Right renal pelvis (tissue), 4 donors: Measurements from ENCODE around the gene SMYD3. TPM values are rescaled to one million over a fixed set of nuclear protein-coding genes. Genes with fewer than 3 reads are reported as not detected.
"Not testable (repeated sequence)": the region's sequence is repeated elsewhere in the genome, so short reads cannot be mapped to it uniquely, and the experiment has no call there.

Source experiments
- DNase-seq, 4 donors: peaks; one replicate each; pipeline ENCODE4 v3.0.0-alpha.2; 2013; ENCODE audit warnings: low read depth in 4 of 4, low spot score in 3 of 4, missing footprints in 1 of 4
- polyA plus RNA-seq, 4 donors: library from polyadenylated mRNA; unstranded; fragments of 120-200 nt; gene quantifications; one replicate each; pipeline ENCODE4 v1.2.1, GENCODE V29; 2013; ENCODE audit not compliant: insufficient read length in 4 of 4

The SMYD3 gene
- polyA plus RNA-seq, 4 donors = 25.1 to 36.1 (median 27.5) TPM

DNA sequence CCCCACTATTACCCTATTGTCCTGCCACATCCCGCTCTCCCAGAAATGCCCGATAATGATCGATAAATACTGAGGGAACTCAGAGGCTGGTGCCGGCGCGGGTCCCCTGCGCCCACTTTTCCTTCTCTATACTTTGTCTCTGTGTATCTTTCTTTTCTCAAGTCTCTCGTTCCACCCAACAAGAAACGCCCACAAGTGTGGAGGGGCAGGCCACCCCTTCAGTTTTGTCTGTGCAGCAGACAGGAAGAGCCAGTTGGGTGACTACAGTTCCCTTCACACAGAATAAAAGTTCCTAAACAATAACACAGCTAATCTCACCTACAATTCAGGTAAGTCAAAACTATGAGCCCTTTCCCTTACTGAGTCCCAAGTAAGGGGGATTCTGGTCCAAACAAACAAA lies 423.7 kb downstream of the SMYD3 start:
- no peak for DNase-seq

DNA sequence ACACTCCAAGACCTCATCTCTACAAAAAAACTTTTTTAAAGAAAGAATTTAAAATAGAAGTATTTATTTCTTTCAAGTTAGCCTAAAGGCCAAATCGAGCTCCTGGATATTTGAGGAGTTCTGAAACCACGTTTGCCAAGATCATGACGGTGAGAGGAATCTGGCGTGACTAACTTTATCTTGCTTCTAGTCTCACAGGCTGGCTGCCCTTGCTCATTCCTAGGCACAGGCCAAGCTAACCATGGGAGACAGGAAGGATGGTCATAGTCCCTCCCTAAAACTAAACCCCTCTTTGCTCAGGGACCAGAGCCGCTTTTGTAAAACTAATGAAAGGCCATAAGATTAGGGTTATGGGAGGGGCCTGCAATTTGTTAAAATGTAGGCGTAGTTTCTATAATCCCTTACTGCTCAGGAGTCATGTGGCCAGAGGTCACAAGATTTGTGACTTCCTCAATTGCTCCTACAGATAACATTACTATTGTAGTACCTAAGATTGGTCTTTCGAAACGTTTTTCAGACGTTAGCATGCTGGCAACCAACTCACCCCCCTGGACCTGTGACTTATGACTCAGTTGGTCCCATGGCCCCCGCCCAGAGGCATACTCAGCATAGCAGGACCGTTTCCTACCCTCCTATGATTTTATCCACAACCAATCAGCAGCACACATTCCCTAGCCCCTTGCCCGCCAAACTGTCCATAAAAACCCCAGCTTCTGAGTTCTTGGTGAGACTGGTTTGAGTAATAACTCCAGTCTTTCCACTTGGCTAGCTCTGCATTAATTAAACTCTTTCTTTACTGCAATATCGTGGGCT lies 425.0 kb downstream of the SMYD3 start:
- DNase-seq = no peak

DNA sequence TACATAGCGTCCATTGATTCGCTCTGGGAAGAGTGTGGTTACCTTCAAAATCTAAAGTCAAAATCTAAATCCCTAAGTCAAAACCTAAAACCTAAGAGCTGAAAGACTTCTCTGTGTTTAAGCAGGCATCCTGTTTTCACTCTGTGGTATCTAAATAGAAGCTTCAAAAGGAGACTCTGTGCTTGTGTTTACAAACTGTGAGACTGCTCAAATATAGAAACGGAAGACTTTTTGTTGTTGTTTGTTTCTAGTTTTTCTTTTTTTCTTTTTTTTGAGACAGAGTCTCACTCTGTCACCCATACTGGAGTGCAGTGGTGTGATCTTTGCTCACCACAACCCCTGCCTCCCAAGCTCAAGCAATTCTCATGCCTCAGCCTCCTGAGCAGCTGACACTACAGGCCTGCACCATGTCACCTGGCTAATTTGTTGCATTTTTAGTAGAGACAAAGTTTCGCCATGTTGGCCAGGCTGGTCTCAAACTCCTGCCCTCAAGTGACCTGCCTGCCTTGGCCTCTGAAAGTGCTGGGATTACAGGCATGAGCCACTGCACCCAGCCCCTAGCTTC lies 425.9 kb downstream of the SMYD3 start:
- DNase-seq = no peak

DNA sequence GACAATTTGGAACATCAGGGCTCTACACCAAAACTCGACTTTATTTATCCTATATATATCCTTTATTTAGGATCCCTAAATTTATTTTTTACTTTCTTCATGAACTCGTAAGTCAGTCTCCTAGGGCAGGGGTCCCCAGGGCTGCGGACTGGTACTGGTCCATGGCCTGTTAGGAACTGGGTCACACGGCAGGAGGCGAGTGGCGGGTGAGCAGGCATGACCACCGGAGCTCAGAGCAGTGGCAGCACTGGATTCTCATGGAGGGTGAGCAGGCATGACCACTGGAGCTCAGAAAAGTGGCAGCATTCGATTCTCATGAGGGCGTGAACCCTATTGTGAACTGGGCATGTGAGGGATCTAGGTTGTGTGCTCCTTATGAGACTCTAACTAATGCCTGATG lies 427.0 kb downstream of the SMYD3 start:
- no peak for DNase-seq

DNA sequence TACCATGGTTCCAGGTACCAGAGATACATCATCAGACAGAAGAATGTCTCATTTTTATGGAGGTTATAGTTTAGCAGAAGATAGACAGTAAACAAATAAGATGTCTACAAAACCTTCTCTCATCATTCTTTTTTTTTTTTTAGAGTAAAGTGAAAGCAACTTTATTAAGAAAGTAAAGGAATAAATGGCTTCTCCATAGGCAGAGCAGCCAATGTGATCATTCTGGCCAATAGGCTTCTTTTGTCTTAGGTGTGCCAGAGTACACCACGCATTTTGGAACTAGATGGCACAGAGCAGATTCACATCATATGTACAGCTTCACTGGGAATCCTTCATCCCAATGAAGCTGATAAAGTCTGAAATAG lies 428.2 kb downstream of the SMYD3 start:
- DNase-seq = no peak

DNA sequence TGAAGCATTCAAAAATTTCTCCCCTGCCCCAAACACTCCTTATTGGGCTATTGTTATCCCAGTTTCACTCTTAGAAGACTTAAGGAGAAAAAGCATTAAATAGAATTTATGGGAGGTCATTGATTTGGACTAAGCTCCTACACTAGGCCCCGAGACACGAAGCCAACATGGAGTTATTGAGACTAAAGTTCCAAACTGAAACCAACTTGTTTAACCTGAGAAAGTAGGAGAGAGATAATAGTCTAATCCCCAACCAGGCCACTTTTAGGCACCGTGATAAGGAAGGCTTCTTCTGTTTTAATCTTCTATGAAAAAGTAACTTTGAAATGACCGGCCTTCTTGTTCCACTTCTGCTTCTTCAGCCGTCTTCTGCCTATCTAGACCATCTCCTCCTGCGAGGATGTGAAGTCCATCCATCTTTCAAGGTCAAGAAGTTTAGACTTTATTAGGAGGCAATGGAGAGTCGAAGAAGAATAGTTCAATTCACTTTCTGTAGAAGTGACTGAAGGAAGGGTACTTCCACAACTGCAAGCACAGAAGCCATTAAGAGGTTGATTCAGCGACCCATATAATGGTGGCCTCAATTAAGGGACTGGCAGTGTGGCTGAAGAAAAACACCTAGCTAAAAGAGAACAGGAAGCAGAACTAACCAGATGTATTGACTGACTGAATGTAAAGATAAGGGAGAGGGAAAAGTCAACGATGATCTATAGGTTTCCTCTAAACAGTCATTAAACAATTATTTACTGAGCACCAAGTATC lies 428.8 kb downstream of the SMYD3 start:
- no peak for DNase-seq

DNA sequence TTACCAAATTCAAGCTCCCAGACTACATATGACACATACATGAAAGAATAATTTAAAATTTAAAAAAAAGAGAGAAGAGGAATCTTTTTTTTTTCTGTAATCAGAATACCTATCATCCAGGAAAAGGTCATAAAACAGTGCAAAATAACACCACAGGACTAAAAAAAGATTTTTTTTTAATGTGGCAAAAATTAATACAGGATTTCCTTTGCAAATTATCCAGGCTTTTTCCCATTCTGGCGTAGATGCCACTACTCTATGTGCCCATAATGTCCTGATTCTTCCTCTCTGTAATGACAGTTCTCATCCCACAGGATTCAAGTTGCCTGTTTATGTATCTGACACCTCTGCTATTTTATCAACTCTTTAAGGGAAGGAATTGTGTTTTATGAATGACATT lies 429.6 kb downstream of the SMYD3 start:
- DNase-seq = no peak

DNA sequence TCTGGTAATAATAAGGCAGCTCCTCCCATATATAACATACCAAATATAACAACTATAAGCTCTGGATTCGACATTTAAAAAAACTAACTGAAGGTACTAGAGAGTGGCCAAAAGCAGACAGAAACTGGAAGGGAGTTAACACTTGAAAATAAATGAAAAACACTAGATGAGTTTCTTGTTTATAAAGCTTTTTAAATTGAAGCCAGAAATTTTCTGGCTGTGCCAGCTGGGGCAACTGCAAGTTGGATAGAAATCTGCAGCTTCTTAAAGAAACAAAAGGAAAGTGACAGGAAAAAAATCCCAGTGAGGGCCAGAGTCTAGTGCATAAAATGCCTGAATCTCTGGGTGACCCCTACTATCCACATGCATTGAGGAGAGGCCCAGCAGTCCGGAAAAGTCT lies 432.7 kb downstream of the SMYD3 start:
- no peak for DNase-seq

DNA sequence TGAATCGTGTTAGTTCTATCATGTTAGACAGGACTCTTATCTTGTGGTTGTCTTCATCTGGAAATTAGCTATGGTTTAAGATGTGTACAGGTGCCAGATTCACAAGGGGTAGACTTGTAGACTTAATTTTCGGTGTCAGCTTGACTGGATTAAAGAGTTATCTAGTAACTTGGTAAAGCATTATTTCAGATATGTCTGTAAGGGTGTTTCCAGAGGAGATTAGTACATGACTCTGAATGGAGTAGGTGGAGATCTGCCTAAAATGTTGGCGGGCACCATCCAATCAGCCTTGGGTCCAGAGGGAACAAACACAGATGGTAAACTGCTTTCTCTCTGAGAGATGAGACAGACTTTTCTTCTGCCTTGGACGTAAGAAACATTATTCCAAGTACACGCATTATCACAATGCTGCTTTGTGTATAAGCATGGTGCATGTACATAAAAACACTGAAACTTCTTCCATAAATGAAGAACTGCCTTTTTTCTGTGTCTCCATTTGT lies 434.6 kb downstream of the SMYD3 start:
- DNase-seq = no peak

DNA sequence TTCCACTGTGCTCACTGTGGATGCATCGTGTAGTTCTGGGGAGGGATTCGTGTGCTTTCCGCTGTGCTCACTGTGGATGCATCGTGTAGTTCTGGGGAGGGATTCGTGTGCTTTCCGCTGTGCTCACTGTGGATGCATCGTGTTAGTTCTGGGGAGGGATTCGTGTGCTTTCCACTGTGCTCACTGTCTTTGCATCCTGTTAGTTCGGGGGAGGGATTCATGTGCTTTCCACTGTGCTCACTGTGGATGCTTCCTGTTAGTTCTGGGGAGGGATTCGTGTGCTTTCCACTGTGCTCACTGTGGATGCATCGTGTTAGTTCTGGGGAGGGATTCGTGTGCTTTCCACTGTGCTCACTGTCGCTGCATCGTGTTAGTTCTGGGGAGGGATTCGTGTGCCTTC lies 435.1 kb downstream of the SMYD3 start:
- not testable (repeated sequence) for DNase-seq

DNA sequence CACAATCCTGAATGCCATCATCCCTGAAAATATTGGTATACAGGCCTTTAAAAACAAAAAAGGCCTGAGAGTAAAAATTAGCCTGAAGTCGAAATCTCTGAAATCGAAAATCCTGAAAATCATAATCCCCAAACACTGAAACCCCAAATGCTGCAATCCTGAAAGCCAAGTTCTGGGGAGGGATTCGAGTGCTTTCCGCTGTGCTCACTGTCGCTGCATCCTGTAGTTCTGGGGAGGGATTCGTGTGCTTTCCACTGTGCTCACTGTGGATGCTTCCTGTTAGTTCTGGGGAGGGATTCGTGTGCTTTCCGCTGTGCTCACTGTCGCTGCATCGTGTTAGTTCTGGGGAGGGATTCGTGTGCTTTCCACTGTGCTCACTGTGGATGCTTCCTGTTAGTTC lies 435.5 kb downstream of the SMYD3 start:
- not testable (repeated sequence) for DNase-seq

DNA sequence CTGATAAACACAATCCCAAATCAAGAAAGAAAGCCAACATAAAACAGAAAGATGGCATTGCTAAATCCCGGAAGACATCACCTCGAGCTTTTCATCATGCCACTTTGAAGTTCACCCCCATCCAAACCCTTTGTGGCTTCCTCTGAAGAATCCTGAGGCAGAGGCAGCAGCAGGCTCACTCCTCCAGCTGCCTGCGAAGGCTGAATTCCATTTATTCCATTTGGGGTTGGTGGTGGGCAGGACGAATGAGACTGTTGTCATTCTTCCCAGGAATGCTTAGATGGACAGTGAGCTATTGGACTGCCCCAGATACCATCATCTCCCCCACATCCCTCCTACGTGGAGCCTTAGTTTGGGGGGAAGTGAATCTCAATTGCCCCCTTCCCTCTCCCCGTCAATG lies 437.5 kb downstream of the SMYD3 start:
- DNase-seq = no peak

DNA sequence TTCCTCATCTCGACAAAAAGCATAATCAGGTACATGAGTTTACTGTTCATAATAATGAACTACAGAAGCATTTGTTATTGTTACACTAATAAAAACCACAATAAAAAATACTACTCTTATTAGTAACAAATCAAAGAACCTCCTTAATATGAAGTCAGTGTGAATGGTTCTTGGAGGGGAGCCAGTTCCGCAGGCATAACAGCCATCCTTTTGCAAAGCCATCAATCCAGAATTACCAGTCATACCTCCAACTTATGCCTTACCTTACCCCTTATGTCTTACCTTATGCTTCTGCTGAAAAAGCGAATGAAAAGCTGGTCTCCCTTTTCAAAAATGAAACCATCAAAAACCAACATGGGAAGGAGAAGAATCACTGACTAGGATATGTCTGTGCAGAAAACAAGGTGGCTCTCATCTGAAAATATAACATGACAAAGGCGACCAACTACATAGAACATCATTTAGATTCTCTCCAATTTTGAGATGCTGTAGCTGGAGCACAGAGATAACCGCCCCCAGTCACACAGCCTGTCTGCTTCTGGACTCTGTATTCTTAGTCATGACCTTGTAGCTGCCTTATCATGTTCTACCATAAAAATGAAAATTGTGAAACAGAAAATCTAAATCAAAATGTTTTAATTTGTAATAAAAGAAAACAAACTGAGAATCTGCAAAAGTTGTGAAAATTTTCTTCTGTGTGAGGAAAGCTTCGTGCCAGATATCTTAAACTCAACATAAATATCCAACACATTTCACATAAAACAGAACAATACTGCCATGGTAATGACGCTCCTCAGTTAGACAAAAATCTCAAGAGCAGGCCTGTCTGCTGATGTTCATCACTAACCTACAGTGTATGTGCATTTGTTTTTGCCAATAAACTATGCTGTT lies 438.2 kb downstream of the SMYD3 start:
- no peak for DNase-seq

DNA sequence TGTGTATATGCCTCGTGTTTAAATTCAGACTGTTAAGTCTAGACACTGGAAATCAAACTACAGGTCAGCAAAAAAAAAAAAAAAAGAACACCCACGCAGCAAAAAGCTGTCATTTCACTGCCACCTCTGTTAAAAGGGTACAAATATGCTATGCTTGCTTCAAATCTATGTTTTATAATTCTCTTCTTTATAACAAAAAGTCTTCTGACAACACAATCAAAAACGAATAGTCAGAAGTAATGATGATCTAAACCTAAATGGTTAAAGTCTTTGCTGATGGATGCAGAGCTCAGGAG lies 438.9 kb downstream of the SMYD3 start:
- no peak for DNase-seq

DNA sequence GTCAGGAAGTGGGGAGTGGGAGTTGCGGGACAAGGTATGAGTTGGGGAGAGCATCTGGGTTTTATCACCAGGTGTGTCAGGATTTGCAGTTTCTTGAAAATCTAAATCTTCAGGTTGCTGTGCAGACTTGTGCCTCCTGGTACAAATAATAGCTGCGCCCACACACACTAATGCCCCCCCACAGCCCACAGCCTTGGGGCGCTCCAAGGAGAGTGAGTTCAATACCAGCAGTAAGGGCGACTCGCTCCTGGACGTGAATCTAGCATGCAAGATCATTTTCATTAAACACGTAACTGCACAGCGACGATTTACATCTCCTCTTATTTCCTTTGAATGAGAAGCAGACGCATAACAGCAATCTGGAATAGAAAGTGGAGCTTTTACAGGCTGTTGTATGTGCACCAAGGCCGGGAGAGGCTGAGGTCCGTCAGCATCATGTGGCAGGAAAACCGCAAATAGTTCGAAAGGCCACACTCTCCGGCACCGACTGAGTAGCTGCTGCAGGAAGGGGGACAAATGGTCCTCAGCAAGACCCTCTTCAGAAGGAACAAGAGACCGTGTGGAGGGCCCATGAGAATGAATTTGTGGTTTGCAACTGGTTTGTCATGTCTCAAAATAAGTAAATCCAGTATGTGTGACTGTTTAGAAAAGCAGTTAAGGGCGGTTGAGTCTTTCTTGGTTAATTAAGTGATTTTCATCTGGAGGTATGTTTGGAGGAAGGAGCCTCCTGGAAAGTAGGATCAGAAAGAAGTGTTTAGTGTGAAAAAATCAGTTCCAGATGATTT lies 439.5 kb downstream of the SMYD3 start:
- DNase-seq = no peak

DNA sequence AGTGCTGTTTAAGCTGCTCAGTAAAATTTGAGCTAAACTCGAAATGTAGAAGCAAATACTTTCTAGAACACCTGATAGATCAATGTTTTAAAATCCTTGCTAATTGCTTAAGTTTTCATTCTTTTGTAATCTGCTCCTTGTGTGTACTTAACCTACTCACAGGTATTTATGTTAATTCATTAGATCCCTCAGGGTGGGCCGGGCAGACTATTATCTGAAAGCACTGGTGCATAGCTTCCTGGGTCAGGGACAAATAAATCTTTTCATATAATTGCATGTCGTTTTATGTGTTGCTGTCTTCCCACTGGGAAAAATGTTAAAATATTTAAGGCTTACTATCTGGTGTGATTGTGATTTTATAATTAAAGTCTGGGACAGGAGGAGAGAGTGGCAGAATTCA lies 440.5 kb downstream of the SMYD3 start:
- no peak for DNase-seq

DNA sequence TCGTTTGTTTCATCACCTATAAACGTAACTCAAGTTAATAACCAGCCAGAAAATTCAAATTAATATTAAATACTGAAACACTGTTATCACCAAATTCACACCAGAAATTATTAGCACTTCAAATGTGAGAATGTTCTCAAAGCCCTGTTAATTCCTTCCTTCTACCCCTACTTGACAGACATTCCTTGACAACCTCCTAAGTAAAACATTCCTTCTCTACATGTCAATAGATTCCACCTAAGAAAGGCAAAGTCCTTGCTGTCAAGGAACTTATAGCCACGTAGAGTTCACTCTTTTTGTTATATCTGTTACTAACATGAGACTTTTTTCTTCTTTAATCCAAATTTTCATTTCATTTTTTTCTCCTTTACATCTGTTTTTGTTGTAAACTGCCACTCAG lies 441.5 kb downstream of the SMYD3 start:
- DNase-seq = no peak

DNA sequence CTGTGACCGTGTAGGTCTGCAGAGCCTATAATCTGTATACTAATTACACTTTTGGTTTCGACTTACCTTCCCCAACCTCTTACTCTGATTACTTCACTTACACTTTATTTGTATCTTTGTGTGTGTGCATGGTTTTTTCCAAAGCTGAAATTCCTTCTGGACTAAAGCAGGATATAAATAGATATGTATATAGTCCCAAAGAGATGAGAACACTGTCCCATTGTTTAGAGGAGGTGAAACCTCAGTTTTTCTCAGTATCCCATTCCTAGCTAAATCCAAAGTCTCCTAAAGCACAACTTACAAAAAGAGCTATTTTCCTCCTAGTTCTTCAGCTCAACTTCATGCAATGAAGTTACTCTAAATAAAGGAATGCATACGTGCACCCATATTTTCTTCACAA lies 442.2 kb downstream of the SMYD3 start:
- no peak for DNase-seq

DNA sequence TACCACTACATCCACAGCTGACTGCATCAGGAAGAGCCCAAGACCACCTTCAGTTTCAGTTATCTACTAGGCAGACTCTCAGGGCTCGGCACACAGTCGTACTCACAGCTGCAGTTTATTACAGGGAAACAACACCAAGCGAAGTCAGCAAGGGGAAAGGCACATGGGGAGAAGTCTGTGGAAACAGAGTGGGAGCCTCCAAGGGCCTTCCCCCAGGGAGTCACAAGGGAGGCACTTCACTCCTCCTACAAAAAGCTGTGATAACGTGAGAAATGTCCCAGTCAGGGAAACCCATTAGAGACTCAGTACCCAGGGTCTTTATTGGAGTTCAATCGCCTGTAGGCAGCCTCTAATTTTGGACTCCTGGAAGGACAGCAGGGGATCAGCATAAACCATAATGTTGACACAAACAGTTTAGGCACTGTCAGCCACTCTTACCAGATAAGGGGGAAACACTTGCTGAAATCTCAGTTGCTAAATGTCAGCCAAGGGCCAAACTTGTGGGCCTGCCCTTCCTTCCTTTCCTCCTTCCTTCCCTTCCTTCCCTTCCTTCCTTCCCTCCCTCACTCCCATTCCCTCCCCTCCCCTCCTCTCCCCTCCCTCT lies 444.0 kb downstream of the SMYD3 start:
- no peak for DNase-seq

DNA sequence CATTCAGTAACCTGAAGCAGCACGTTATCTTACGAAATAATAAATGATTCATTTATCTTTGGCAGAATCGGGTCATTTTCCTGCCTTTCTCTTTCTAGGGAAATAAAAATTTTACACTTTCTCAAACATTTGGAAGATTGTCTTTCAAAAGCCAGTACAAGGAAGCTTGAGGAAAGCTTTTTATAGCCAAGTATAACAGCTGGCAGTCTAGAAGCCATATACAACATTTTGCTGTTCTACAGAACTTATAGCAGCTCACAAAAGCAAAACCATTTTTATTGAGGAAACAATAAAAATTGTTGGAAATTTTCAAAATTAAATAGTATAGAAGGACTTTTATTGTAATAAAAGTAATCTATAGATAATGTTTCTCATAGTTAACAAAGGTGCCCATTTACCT lies 448.6 kb downstream of the SMYD3 start:
- DNase-seq = no peak
